ENCODE measurements around the gene AFF1. TPM values are rescaled to one million over a fixed set of nuclear protein-coding genes. Genes with fewer than 3 reads are reported as not detected.
A peak's percentile ranks its signal among the peaks of the same experiment; 100 is the strongest.

AFF1 gene
- total RNA-seq, 1 donor: 21.9 TPM

- H3K4me3 ChIP-seq (ENCODE audit: low read depth, low read length): no peak overlapping the region
- TF ChIP-seq, protein P1, sequence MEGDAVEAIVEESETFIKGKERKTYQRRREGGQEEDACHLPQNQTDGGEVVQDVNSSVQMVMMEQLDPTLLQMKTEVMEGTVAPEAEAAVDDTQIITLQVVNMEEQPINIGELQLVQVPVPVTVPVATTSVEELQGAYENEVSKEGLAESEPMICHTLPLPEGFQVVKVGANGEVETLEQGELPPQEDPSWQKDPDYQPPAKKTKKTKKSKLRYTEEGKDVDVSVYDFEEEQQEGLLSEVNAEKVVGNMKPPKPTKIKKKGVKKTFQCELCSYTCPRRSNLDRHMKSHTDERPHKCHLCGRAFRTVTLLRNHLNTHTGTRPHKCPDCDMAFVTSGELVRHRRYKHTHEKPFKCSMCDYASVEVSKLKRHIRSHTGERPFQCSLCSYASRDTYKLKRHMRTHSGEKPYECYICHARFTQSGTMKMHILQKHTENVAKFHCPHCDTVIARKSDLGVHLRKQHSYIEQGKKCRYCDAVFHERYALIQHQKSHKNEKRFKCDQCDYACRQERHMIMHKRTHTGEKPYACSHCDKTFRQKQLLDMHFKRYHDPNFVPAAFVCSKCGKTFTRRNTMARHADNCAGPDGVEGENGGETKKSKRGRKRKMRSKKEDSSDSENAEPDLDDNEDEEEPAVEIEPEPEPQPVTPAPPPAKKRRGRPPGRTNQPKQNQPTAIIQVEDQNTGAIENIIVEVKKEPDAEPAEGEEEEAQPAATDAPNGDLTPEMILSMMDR (IDR thresholded peaks at IDR 0.05; ENCODE audit: insufficient read depth, low read length): no peak
- no peak for DNase-seq (ENCODE audit: low read depth)
Observed at GRCh38 chr4:86919561-86920223, 15.1 kb upstream of the AFF1 start.

DNA sequence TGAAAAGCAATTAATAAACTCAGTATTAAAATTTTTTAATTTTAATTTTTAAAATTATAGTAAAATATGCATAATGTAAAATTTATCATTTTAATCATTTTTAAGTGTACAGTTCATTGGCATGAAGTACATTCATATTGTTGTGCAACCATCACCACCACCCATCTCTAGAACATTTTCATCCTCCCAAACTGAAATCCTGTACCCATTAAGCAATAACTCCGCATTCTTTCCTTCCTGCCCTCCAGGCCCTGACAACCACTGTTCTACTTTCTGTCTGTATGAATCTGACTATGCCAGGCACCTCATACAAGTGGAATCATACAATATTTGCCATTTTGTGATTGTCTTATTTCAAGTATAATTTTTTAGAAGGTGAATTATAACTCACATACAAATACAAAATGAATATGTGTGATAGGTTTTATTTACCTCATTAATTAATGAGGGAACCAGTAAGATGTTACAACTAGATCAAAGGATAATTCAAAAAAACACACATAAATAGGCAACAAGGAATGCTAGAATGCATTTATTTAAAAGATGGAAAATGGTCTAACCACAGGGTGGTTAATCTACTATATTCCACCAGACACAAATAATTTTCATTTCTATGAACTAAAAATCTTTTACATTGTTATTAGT lies 13.1 kb upstream of the AFF1 start:
- no peak for DNase-seq (ENCODE audit: low read depth)
- TF ChIP-seq, protein P1 (IDR thresholded peaks at IDR 0.05; ENCODE audit: insufficient read depth, low read length): no peak
- no peak overlapping the region for H3K4me3 ChIP-seq (ENCODE audit: low read depth, low read length)

DNA sequence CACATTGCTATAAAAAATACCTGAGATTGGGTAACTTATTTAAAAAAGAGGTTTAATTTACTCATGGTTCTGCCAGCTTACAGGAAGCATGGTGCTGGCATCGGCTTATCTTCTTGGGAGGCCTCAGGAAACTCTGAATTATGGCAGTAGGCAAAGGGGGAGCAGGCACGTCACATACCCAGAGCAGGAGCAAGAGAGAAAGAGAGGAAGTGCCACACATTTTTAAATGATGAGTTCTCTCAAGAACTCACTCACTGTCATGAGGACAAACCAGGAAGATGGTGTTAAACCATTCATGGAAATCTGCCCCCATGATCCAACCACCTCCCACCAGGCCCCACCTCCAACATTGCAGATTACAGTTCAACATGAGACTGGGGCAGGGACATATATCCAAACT lies 10.0 kb upstream of the AFF1 start:
- TF ChIP-seq, protein P1 (IDR thresholded peaks at IDR 0.05; ENCODE audit: insufficient read depth, low read length): no peak
- H3K4me3 ChIP-seq (ENCODE audit: low read depth, low read length): no peak overlapping the region
- peak; percentile 92 for DNase-seq (ENCODE audit: low read depth)

DNA sequence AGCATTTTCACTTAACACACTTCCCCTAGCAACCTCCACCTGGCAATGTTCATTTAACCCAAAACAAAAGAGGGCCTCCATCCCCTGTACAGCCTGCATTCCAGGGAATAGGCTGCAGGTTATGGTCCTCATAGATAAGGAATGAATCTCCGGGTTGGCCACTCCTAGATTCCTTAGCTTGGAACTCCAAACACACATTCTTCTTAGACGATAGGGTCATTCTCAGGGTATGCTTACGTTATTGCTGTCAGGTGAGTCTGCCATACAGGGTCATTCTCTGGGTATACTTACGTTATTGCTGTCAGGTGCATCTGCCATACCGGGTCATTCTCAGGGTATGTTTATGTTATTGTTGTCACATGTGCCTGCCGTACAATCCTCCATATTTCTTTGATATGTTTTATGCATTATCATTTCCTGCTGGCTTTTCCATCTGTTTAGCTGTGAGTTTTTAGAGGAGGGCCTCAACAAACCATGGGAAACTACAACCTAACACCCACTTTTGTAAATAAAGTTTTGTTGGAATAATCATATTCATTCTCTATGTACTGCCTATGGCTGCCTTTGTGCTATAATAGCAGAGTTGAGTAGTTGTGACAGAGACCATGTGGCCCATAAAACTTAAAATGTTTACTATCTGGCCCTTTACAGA lies 8.2 kb upstream of the AFF1 start:
- no peak overlapping the region for H3K4me3 ChIP-seq (ENCODE audit: low read depth, low read length)
- TF ChIP-seq, protein P1 (IDR thresholded peaks at IDR 0.05; ENCODE audit: insufficient read depth, low read length): no peak
- no peak for DNase-seq (ENCODE audit: low read depth)

DNA sequence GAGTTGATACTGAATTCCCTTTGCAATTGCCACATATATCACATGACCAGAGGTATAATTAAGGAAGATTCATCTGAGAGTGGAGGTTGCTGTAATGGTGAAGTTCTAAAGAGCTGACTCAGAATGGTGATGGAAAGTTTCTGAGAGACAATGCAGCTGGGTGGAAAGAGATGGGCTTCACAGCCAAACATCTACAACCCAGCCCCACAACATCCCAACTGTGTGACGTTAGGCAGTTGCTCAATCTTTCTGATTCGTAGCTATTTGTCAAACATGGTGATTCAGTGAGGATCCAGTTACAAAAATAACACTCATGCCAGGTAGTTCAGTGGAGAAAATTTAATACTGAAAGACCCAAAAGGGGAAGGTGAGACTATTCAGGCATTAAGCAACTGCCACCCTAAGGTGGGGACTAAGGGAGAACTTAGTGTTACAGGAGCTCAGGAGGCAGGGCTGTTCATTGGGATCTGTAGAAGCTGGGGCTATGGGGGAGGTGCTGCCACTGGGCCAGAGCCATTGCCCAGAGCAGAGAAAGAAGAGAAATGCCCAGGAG lies 6.9 kb upstream of the AFF1 start:
- DNase-seq (ENCODE audit: low read depth): peak; percentile 99
- no peak overlapping the region for H3K4me3 ChIP-seq (ENCODE audit: low read depth, low read length)
- TF ChIP-seq, protein P1 (IDR thresholded peaks at IDR 0.05; ENCODE audit: insufficient read depth, low read length): no peak

- no peak overlapping the region for H3K4me3 ChIP-seq (ENCODE audit: low read depth, low read length)
- TF ChIP-seq, protein P1 (IDR thresholded peaks at IDR 0.05; ENCODE audit: insufficient read depth, low read length): no peak
- DNase-seq (ENCODE audit: low read depth): no peak
Observed at GRCh38 chr4:86928400-86929255, 6.2 kb upstream of the AFF1 start.

Measured in fibroblast of the aortic adventitia (primary cell).